Immature natural killer cell (primary cell): ENCODE data around the gene CPNE5. TPM values are rescaled to one million over a fixed set of nuclear protein-coding genes. Genes with fewer than 3 reads are reported as not detected.
A peak's percentile ranks its signal among the peaks of the same experiment; 100 is the strongest.

Experiments used
- DNase-seq, 3 donors: peaks; one replicate each; pipeline ENCODE4 v3.0.0; 2022; ENCODE audit warnings: mixed read lengths in 1 of 3
- H3K27ac Mint-ChIP-seq, 6 donors: one replicate each; pipeline ENCODE4 v1.8.0; 2020; ENCODE audit warnings: mixed read lengths in 6 of 6, mild to moderate bottlenecking in 5 of 6, inconsistent platforms in 4 of 6, moderate library complexity in 3 of 6
- H3K27me3 Mint-ChIP-seq, 3 donors: one replicate each; pipeline ENCODE4 v1.8.0; 2020 to 2021; ENCODE audit warnings: low read depth in 3 of 3, mild to moderate bottlenecking in 3 of 3, mixed read lengths in 3 of 3, moderate library complexity in 3 of 3, inconsistent platforms in 1 of 3
- H3K36me3 Mint-ChIP-seq, 3 donors: one replicate each; pipeline ENCODE4 v1.8.0; 2020; ENCODE audit warnings: mixed read lengths in 3 of 3, inconsistent platforms in 2 of 3, mild to moderate bottlenecking in 2 of 3
- H3K4me1 Mint-ChIP-seq, 2 donors: one replicate each; pipeline ENCODE4 v1.8.0; 2020; ENCODE audit warnings: inconsistent platforms in 2 of 2, mild to moderate bottlenecking in 2 of 2, mixed read lengths in 2 of 2, moderate library complexity in 1 of 2
- H3K4me3 Mint-ChIP-seq, 5 donors: one replicate each; pipeline ENCODE4 v1.8.0; 2020; ENCODE audit warnings: mild to moderate bottlenecking in 5 of 5, mixed read lengths in 5 of 5, inconsistent platforms in 3 of 5, moderate library complexity in 3 of 5
- H3K9me3 Mint-ChIP-seq, 6 donors: one replicate each; pipeline ENCODE4 v1.8.0; 2020; ENCODE audit warnings: mild to moderate bottlenecking in 6 of 6, mixed read lengths in 6 of 6, inconsistent platforms in 4 of 6, moderate library complexity in 3 of 6
- polyA plus RNA-seq, 3 donors: library from polyadenylated mRNA; unstranded; fragments of 300-500 nt; fragmentation: Illumina TruSeq; gene quantifications; one replicate each; pipeline ENCODE4 v1.2.3, GENCODE V29; 2021

CPNE5 gene
- polyA plus RNA-seq, 3 donors from 2014 or later: 0.29 to 0.52 (median 0.49) TPM

DNA sequence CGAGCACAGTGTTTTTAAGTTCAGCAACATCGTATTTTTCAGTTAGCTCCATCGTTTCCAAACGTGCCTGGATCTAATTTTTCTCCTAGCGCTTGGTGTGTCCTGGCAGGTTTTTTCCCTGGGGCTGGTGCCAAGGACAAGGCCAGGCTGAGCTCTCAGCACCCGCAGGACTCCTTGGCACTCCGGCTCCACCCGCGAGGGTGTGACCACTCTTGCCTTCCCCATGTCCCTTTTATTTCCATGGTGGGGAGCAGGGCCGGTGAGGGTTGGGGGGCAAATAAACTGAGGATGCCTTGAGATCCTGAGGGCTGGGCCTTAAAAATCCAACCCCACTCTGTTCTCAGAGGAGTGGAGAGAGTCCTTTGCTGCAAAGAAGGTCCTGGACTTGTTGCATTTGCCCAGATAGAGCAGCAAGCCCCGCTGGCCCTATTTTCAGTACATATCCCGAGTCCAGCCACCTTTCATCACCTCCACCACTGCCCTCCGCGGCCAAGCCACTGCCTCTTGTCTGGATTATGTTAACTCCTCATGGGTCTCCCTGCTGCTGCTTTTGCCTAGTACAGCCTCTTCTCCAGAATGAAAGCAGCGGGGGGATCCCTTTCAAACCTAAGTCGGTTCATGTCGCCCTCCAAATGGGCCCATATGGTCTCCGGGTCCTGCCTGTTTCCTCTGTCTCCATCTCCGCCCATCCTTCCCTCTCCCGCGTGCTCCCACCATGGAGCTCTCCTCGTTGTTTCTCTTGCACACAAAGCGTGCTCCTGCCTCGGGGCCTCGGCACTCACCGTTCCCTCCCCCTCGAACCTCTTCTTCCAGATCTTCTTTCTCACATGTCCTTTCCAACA lies 146.2 kb downstream of the CPNE5 start:
- no peaks in the 10 kb centered on the region for H3K36me3 Mint-ChIP-seq
- peaks cover 0 to 5% (median 0%) of the 10 kb centered on the region in 3 donors for H3K27me3 Mint-ChIP-seq
- no peak for DNase-seq
- peaks cover 20 to 23% of the 10 kb centered on the region in 2 donors for H3K4me1 Mint-ChIP-seq
- no peaks in the 10 kb centered on the region for H3K9me3 Mint-ChIP-seq
- H3K4me3 Mint-ChIP-seq: no peak overlapping the region
- peak overlapping the region in 3 of 6 donors; percentile 68 to 86 (median 71) for H3K27ac Mint-ChIP-seq

DNA sequence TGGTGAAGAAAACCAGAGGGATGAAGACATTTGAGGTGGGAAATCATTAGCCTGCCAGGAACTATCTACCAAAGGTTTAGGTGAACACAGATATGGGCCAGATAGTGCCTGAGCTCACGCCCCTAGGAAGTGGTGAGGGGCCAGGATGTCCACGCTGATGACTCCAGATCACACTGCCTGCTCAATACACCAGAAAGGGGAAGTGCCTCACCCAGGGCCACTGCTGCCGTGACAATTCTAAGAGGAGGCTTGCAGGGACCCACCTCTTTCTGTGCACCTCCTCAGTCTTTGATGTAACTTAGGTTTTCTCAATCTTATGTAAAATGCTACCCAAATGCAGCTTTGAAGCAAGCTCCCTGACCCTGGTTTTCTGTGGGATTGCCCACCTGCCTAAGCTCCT lies 147.0 kb downstream of the CPNE5 start:
- DNase-seq: peak in 2 of 3 donors; percentile 17 to 28
- Mint-ChIP-seq H3K9me3 (no peaks in the 10 kb centered on the region), H3K27ac (peak overlapping the region in 4 of 6 donors; percentile 18 to 75 (median 56)), H3K4me1 (peaks cover 20 to 23% of the 10 kb centered on the region in 2 donors), H3K36me3 (no peaks in the 10 kb centered on the region), H3K4me3 (peak overlapping the region in 2 of 5 donors; percentile 32 to 39), H3K27me3 (peaks cover 0 to 4% (median 0%) of the 10 kb centered on the region in 3 donors)

GRCh38 chr6:36691612-36692011 lies 147.6 kb downstream of the CPNE5 start:
- H3K4me3 Mint-ChIP-seq: no peak overlapping the region
- no peaks in the 10 kb centered on the region for H3K36me3 Mint-ChIP-seq

GRCh38 chr6:36691011-36691410 lies 148.2 kb downstream of the CPNE5 start:
- Mint-ChIP-seq H3K4me1 (peaks cover 20 to 23% of the 10 kb centered on the region in 2 donors), H3K27me3 (peaks cover 0 to 2% (median 0%) of the 10 kb centered on the region in 3 donors), H3K9me3 (no peaks in the 10 kb centered on the region), H3K27ac (no peak overlapping the region), H3K36me3 (no peaks in the 10 kb centered on the region), H3K4me3 (no peak overlapping the region)
- DNase-seq: no peak

More at GRCh38 chr6:36691612-36692011, 147.6 kb downstream of the CPNE5 start:
- peaks cover 0 to 2% (median 0%) of the 10 kb centered on the region in 3 donors for H3K27me3 Mint-ChIP-seq
- peak overlapping the region in 3 of 6 donors; percentile 19 to 44 (median 22) for H3K27ac Mint-ChIP-seq
- no peak for DNase-seq
- H3K4me1 Mint-ChIP-seq: peaks cover 20 to 23% of the 10 kb centered on the region in 2 donors
- no peaks in the 10 kb centered on the region for H3K9me3 Mint-ChIP-seq

Other genes starting within 250 kb of the CPNE5 start
- gene SRSF3, start 245.1 kb downstream of the CPNE5 start, polyA plus RNA-seq: 100 to 1,000 TPM; 344 to 391 (median 379) TPM
- 10 to 100 TPM in 1 of 3 donors, 1 to 10 TPM in 2; 3.3 to 13.6 (median 7.0) TPM for gene CDKN1A, start 160.7 kb downstream of the CPNE5 start, polyA plus RNA-seq
- not detected for gene RAB44, start 141.6 kb downstream of the CPNE5 start, polyA plus RNA-seq
- gene PPIL1, start 35.4 kb upstream of the CPNE5 start, polyA plus RNA-seq: 10 to 100 TPM; 10.8 to 18.1 (median 15.1) TPM
- 10 to 100 TPM; 26.8 to 54.2 (median 43.8) TPM for gene C6orf89, start 46.5 kb upstream of the CPNE5 start, polyA plus RNA-seq
- gene PI16, start 115.3 kb upstream of the CPNE5 start, polyA plus RNA-seq: 1 to 10 TPM; 3.6 to 6.9 (median 3.6) TPM
- 100 to 1,000 TPM in 1 of 3 donors, 10 to 100 TPM in 2; 86.0 to 116 (median 94.7) TPM for gene MTCH1, start 146.8 kb upstream of the CPNE5 start, polyA plus RNA-seq
- gene FGD2, start 166.2 kb upstream of the CPNE5 start, polyA plus RNA-seq: 1 to 10 TPM in 2 of 3 donors, under 1 TPM in 1; 0.77 to 3.6 (median 1.9) TPM